GM23338 (cell line): ENCODE results near the gene CDH12. TPM values are rescaled to one million over a fixed set of nuclear protein-coding genes. Genes with fewer than 3 reads are reported as not detected.

Experiments used
- ATAC-seq: fragments of 200-7000 bp; cut with Tn5 transposase; 3 replicates; pipeline ENCODE4 v1.9.1; 2020
- DNase-seq: peaks from one replicate; pipeline ENCODE4 v3.0.0-alpha.2; 2015; ENCODE audit warnings: low spot score
- H2AFZ ChIP-seq: fragments of 200-600 bp; sonication (generic); 2 replicates; pipeline ENCODE4 v1.8.0; 2016; ENCODE audit warnings: antibody characterized with exemption, mild to moderate bottlenecking, moderate library complexity
- H3F3A ChIP-seq: fragments of 200-600 bp; sonication (generic); replicated peaks from 2 replicates; pipeline ENCODE4 v1.8.0; 2017; ENCODE audit warnings: antibody characterized with exemption, mixed run types, low read depth
- H3K27ac ChIP-seq: fragments of 200-600 bp; sonication (generic); 2 replicates; pipeline ENCODE4 v1.6.1; 2016; ENCODE audit warnings: low read depth
- H3K27me3 ChIP-seq: fragments of 200-600 bp; sonication (generic); 2 replicates; pipeline ENCODE4 v1.8.0; 2016; ENCODE audit warnings: mild to moderate bottlenecking, mixed run types, moderate library complexity; ENCODE audit not compliant: insufficient read depth
- H3K36me3 ChIP-seq: fragments of 200-600 bp; sonication (generic); 2 replicates; pipeline ENCODE4 v1.8.0; 2016; ENCODE audit warnings: mild to moderate bottlenecking; ENCODE audit not compliant: insufficient read depth
- H3K4me1 ChIP-seq: fragments of 200-600 bp; sonication (generic); 2 replicates; pipeline ENCODE4 v1.8.0; 2016; ENCODE audit warnings: mild to moderate bottlenecking, moderate library complexity; ENCODE audit not compliant: insufficient read depth
- H3K4me2 ChIP-seq: fragments of 200-600 bp; sonication (generic); 2 replicates; pipeline ENCODE4 v1.7.1; 2017; ENCODE audit warnings: mixed run types
- H3K4me3 ChIP-seq: fragments of 200-600 bp; sonication (generic); 2 replicates; pipeline ENCODE4 v1.6.1; 2016; ENCODE audit warnings: mixed run types
- H3K79me2 ChIP-seq: fragments of 200-600 bp; sonication (generic); replicated peaks from 2 replicates; pipeline ENCODE4 v1.8.0; 2017; ENCODE audit warnings: mild to moderate bottlenecking; ENCODE audit not compliant: insufficient read depth
- H3K9me2 ChIP-seq: fragments of 200-600 bp; sonication (generic); 2 replicates; pipeline ENCODE4 v1.8.0; 2017; ENCODE audit not compliant: insufficient read depth
- H4K20me1 ChIP-seq: fragments of 200-600 bp; sonication (generic); replicated peaks from 2 replicates; pipeline ENCODE4 v1.8.0; 2017; ENCODE audit warnings: mild to moderate bottlenecking; ENCODE audit not compliant: insufficient read depth
- H3K27ac Mint-ChIP-seq: 2 replicates; pipeline ENCODE4 v1.8.0; 2020; ENCODE audit warnings: inconsistent platforms, mild to moderate bottlenecking, moderate library complexity, mixed read lengths
- H3K27me3 Mint-ChIP-seq: 3 replicates; pipeline ENCODE4 v1.8.0; 2022; ENCODE audit warnings: low read depth, mild to moderate bottlenecking, moderate library complexity, mixed read lengths, inconsistent platforms; ENCODE audit not compliant: insufficient read depth, poor library complexity
- H3K36me3 Mint-ChIP-seq: 3 replicates; pipeline ENCODE4 v1.8.0; 2021; ENCODE audit warnings: low read depth, mild to moderate bottlenecking, inconsistent platforms, moderate library complexity, mixed read lengths
- H3K4me1 Mint-ChIP-seq: 3 replicates; pipeline ENCODE4 v1.8.0; 2020; ENCODE audit warnings: mild to moderate bottlenecking, inconsistent platforms, mixed read lengths
- H3K4me3 Mint-ChIP-seq: 3 replicates; pipeline ENCODE4 v1.8.0; 2021; ENCODE audit warnings: moderate library complexity, mild to moderate bottlenecking, inconsistent platforms, mixed read lengths
- H3K9me3 Mint-ChIP-seq: 3 replicates; pipeline ENCODE4 v1.8.0; 2020; ENCODE audit warnings: moderate library complexity, mild to moderate bottlenecking, inconsistent platforms, mixed read lengths
- CREB1 ChIP-seq: fragments of 250-450 bp; sonication (Bioruptor Pico); IDR thresholded peaks from 2 replicates; pipeline ENCODE4 v1.5.0; 2020; ENCODE audit warnings: low read depth, mild to moderate bottlenecking, moderate library complexity
- EZH2 ChIP-seq: fragments of 200-600 bp; sonication (generic); IDR thresholded peaks from one replicate; pipeline ENCODE4 v1.8.0; 2017; ENCODE audit warnings: antibody characterized with exemption, mild to moderate bottlenecking, low read depth; ENCODE audit not compliant: unreplicated experiment
- EZH2phosphoT487 ChIP-seq: fragments of 200-600 bp; sonication (generic); IDR thresholded peaks from one replicate; pipeline ENCODE4 v1.8.1; 2018; ENCODE audit warnings: antibody characterized with exemption; ENCODE audit not compliant: unreplicated experiment
- JUNB ChIP-seq: IDR thresholded peaks from one replicate; pipeline ENCODE4 v1.6.1; 2016; ENCODE audit warnings: antibody characterized with exemption; ENCODE audit not compliant: unreplicated experiment
- POLR2AphosphoS5 ChIP-seq: IDR thresholded peaks from 2 replicates; pipeline ENCODE4 v1.6.1; 2016; ENCODE audit warnings: antibody characterized with exemption, low read depth
- ZNF114 ChIP-seq: fragments of 250-450 bp; sonication (Bioruptor Pico); IDR thresholded peaks from 2 replicates; pipeline ENCODE4 v1.5.0; 2020; ENCODE audit warnings: mild to moderate bottlenecking, moderate library complexity
- ZNF331 ChIP-seq: fragments of 250-450 bp; sonication (Bioruptor Pico); IDR thresholded peaks from 2 replicates; pipeline ENCODE4 v1.5.0; 2020; ENCODE audit warnings: low read depth, mild to moderate bottlenecking, moderate library complexity
- polyA plus RNA-seq: library from polyadenylated mRNA; unstranded; fragments of >200 nt; fragmentation: Nextera tagmentation; extraction: Ambion mirVana; gene quantifications from 2 replicates; pipeline ENCODE4 v1.2.1, GENCODE V29; 2016
- total RNA-seq: library from RNA; depleted of rRNA; stranded (reverse); fragments of >200 nt; shearing (Covaris generic); gene quantifications from 2 replicates; pipeline ENCODE4 v1.2.3, GENCODE V29; 2014
- TF ChIP-seq, protein P1 (sequence below): IDR thresholded peaks from 2 replicates; pipeline ENCODE4 v1.6.1; 2016; ENCODE audit warnings: antibody characterized with exemption
- TF ChIP-seq, protein P2 (sequence below): fragments of 250-450 bp; sonication (Bioruptor Pico); IDR thresholded peaks from 2 replicates; pipeline ENCODE4 v1.5.0; 2020; ENCODE audit warnings: mild to moderate bottlenecking, moderate library complexity

CDH12 gene
- total and polyA plus RNA-seq, 2 experiments from 2014 or later, result not detected

DNA sequence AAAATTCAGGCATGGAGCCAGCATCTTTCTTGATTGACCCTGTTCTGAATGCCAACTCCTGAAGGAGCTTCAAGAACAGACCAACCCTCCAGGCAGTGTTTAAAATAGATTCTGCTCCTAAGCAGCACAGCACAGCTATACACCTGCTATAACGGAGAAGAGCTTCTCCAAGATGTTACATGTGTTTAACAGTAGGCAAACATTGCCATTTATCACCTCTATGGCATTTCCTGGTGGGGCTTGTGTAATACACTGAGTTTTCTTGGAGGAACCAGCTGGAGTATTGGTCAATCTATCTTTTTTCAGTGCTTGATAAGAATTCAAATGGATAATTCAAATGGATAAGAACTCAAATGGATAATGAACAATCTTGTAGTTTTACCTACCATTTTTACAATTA is 615.1 kb downstream of the CDH12 start:
- Histone ChIP-seq H2AFZ (no peak overlapping the region), H3K36me3 (no peaks in the 10 kb centered on the region), H3F3A (no peaks in the 10 kb centered on the region), H3K79me2 (no peaks in the 10 kb centered on the region), H4K20me1 (no peaks in the 10 kb centered on the region), H3K4me3 (no peak overlapping the region), H3K27me3 (no peaks in the 10 kb centered on the region), H3K4me2 (no peak overlapping the region), H3K4me1 (no peaks in the 10 kb centered on the region), H3K27ac (no peak overlapping the region), H3K9me2 (no peaks in the 10 kb centered on the region; the same call in 1 of the 2 replicates)
- Mint-ChIP-seq H3K27ac (no peak overlapping the region), H3K4me3 (no peak overlapping the region), H3K27me3 (no peaks in the 10 kb centered on the region), H3K9me3 (no peaks in the 10 kb centered on the region), H3K36me3 (no peaks in the 10 kb centered on the region), H3K4me1 (no peaks in the 10 kb centered on the region)
- no peak for ATAC-seq
- TF ChIP-seq ZNF331 (CRISPR knock-in tag), result no peak
- no peak for TF ChIP-seq JUNB
- no peak for TF ChIP-seq POLR2AphosphoS5
- TF ChIP-seq ZNF114 (CRISPR knock-in tag), result no peak
- TF ChIP-seq, protein P1, sequence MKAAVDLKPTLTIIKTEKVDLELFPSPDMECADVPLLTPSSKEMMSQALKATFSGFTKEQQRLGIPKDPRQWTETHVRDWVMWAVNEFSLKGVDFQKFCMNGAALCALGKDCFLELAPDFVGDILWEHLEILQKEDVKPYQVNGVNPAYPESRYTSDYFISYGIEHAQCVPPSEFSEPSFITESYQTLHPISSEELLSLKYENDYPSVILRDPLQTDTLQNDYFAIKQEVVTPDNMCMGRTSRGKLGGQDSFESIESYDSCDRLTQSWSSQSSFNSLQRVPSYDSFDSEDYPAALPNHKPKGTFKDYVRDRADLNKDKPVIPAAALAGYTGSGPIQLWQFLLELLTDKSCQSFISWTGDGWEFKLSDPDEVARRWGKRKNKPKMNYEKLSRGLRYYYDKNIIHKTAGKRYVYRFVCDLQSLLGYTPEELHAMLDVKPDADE, result no peak
- TF ChIP-seq, protein P2, sequence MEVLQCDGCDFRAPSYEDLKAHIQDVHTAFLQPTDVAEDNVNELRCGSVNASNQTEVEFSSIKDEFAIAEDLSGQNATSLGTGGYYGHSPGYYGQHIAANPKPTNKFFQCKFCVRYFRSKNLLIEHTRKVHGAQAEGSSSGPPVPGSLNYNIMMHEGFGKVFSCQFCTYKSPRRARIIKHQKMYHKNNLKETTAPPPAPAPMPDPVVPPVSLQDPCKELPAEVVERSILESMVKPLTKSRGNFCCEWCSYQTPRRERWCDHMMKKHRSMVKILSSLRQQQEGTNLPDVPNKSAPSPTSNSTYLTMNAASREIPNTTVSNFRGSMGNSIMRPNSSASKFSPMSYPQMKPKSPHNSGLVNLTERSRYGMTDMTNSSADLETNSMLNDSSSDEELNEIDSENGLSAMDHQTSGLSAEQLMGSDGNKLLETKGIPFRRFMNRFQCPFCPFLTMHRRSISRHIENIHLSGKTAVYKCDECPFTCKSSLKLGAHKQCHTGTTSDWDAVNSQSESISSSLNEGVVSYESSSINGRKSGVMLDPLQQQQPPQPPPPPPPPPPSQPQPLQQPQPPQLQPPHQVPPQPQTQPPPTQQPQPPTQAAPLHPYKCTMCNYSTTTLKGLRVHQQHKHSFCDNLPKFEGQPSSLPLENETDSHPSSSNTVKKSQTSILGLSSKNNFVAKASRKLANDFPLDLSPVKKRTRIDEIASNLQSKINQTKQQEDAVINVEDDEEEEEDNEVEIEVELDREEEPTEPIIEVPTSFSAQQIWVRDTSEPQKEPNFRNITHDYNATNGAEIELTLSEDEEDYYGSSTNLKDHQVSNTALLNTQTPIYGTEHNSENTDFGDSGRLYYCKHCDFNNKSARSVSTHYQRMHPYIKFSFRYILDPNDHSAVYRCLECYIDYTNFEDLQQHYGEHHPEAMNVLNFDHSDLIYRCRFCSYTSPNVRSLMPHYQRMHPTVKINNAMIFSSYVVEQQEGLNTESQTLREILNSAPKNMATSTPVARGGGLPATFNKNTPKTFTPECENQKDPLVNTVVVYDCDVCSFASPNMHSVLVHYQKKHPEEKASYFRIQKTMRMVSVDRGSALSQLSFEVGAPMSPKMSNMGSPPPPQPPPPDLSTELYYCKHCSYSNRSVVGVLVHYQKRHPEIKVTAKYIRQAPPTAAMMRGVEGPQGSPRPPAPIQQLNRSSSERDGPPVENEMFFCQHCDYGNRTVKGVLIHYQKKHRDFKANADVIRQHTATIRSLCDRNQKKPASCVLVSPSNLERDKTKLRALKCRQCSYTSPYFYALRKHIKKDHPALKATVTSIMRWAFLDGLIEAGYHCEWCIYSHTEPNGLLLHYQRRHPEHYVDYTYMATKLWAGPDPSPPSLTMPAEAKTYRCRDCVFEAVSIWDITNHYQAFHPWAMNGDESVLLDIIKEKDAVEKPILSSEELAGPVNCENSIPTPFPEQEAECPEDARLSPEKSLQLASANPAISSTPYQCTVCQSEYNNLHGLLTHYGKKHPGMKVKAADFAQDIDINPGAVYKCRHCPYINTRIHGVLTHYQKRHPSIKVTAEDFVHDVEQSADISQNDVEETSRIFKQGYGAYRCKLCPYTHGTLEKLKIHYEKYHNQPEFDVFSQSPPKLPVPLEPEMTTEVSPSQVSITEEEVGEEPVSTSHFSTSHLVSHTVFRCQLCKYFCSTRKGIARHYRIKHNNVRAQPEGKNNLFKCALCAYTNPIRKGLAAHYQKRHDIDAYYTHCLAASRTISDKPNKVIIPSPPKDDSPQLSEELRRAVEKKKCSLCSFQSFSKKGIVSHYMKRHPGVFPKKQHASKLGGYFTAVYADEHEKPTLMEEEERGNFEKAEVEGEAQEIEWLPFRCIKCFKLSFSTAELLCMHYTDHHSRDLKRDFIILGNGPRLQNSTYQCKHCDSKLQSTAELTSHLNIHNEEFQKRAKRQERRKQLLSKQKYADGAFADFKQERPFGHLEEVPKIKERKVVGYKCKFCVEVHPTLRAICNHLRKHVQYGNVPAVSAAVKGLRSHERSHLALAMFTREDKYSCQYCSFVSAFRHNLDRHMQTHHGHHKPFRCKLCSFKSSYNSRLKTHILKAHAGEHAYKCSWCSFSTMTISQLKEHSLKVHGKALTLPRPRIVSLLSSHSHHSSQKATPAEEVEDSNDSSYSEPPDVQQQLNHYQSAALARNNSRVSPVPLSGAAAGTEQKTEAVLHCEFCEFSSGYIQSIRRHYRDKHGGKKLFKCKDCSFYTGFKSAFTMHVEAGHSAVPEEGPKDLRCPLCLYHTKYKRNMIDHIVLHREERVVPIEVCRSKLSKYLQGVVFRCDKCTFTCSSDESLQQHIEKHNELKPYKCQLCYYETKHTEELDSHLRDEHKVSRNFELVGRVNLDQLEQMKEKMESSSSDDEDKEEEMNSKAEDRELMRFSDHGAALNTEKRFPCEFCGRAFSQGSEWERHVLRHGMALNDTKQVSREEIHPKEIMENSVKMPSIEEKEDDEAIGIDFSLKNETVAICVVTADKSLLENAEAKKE (CRISPR knock-in tag), result no peak
- no peak for TF ChIP-seq EZH2
- no peak for TF ChIP-seq CREB1
- no peak for TF ChIP-seq EZH2phosphoT487
- no peak for DNase-seq
